ENCODE results near the gene MMP25.
"Not testable (repeated sequence)": the region's sequence is repeated elsewhere in the genome, so short reads cannot be mapped to it uniquely, and the experiment has no call there.

Gene MMP25

GRCh38 chr16:3030222-3031212, 15.8 kb upstream of the MMP25 start:
- DNase-seq: no peak

- DNase-seq: no peak
These were observed 13.7 kb upstream of the MMP25 start for GRCh38 chr16:3032624-3033023.

GRCh38 chr16:3035289-3035971, 10.9 kb upstream of the MMP25 start:
- no peak for DNase-seq

- DNase-seq: no peak
These were observed 10.2 kb upstream of the MMP25 start for GRCh38 chr16:3035972-3036725.

- no peak for DNase-seq
These were observed 9.5 kb upstream of the MMP25 start, which contains the start of gene BICDL2 for GRCh38 chr16:3036726-3037315. Gene BICDL2, minus strand, starts transcription at chr16:3036944. Its CDS starts 1,448 bp downstream, at chr16:3035496.

GRCh38 chr16:3038256-3038655, 8.1 kb upstream of the MMP25 start:
- no peak for DNase-seq

GRCh38 chr16:3038896-3039295, 7.5 kb upstream of the MMP25 start:
- no peak for DNase-seq

- no peak for DNase-seq
These were observed 4.0 kb upstream of the MMP25 start for GRCh38 chr16:3042376-3042775.

GRCh38 chr16:3044708-3045107, 1.7 kb upstream of the MMP25 start:
- DNase-seq: no peak

- no peak for DNase-seq
These were observed 453 bp downstream of the MMP25 start for GRCh38 chr16:3046641-3047386.

- no peak for DNase-seq
These were observed 993 bp downstream of the MMP25 start for GRCh38 chr16:3047387-3047720.

GRCh38 chr16:3049921-3050481, 3.6 kb downstream of the MMP25 start:
- no peak for DNase-seq

GRCh38 chr16:3050487-3050886, 4.1 kb downstream of the MMP25 start:
- DNase-seq: no peak

- no peak for DNase-seq
These were observed 4.6 kb downstream of the MMP25 start for GRCh38 chr16:3051009-3051408.

- no peak for DNase-seq
These were observed 5.1 kb downstream of the MMP25 start for GRCh38 chr16:3051494-3051893.

GRCh38 chr16:3052571-3053329, 6.4 kb downstream of the MMP25 start:
- not testable (repeated sequence) for DNase-seq

- not testable (repeated sequence) for DNase-seq
These were observed 7.0 kb downstream of the MMP25 start for GRCh38 chr16:3053330-3053710.

GRCh38 chr16:3054965-3055733, 8.8 kb downstream of the MMP25 start:
- no peak for DNase-seq

GRCh38 chr16:3055734-3056115, 9.4 kb downstream of the MMP25 start:
- not testable (repeated sequence) for DNase-seq

All from COR-L47 (cell line).